ENCODE results near the gene PKP3.
A peak's percentile ranks its signal among the peaks of the same experiment; 100 is the strongest.

Gene PKP3

GRCh38 chr11:403761-404431 lies 9.9 kb downstream of the PKP3 start:
- no peak overlapping the region for H3K27ac ChIP-seq (ENCODE audit: low read length)
- no peak overlapping the region for H3K9ac ChIP-seq (ENCODE audit: low read depth, low read length)
- no peak overlapping the region for H3K4me3 ChIP-seq (ENCODE audit: low read length)
- peaks cover 8% of the 10 kb centered on the region for H3K27me3 ChIP-seq (ENCODE audit: insufficient read depth, low read length)
- no peaks in the 10 kb centered on the region for H3K9me3 ChIP-seq (ENCODE audit: insufficient read depth, low read depth, low read length)
- H3K4me1 ChIP-seq (ENCODE audit: insufficient read depth, low read length): no peaks in the 10 kb centered on the region
- no peaks in the 10 kb centered on the region for H3K36me3 ChIP-seq (ENCODE audit: insufficient read depth, low read depth, low read length)

- Histone ChIP-seq H3K4me3 (ENCODE audit: low read length) (no peak overlapping the region), H3K27me3 (ENCODE audit: insufficient read depth, low read length) (peaks cover 8% of the 10 kb centered on the region), H3K27ac (ENCODE audit: low read length) (no peak overlapping the region), H3K9me3 (ENCODE audit: insufficient read depth, low read depth, low read length) (no peaks in the 10 kb centered on the region), H3K9ac (ENCODE audit: low read depth, low read length) (no peak overlapping the region), H3K4me1 (ENCODE audit: insufficient read depth, low read length) (no peaks in the 10 kb centered on the region), H3K36me3 (ENCODE audit: insufficient read depth, low read depth, low read length) (no peaks in the 10 kb centered on the region)
Observed at GRCh38 chr11:404551-405264, 10.7 kb downstream of the PKP3 start.

- Histone ChIP-seq H3K27ac (ENCODE audit: low read length) (no peak overlapping the region), H3K4me1 (ENCODE audit: insufficient read depth, low read length) (no peaks in the 10 kb centered on the region), H3K9me3 (ENCODE audit: insufficient read depth, low read depth, low read length) (no peaks in the 10 kb centered on the region), H3K9ac (ENCODE audit: low read depth, low read length) (no peak overlapping the region), H3K27me3 (ENCODE audit: insufficient read depth, low read length) (peaks cover 8% of the 10 kb centered on the region), H3K4me3 (ENCODE audit: low read length) (no peak overlapping the region), H3K36me3 (ENCODE audit: insufficient read depth, low read depth, low read length) (no peaks in the 10 kb centered on the region)
Observed at GRCh38 chr11:405323-405953, 11.4 kb downstream of the PKP3 start.

GRCh38 chr11:405954-406795 lies 12.2 kb downstream of the PKP3 start:
- no peaks in the 10 kb centered on the region for H3K9me3 ChIP-seq (ENCODE audit: insufficient read depth, low read depth, low read length)
- H3K27ac ChIP-seq (ENCODE audit: low read length): no peak overlapping the region
- no peaks in the 10 kb centered on the region for H3K4me1 ChIP-seq (ENCODE audit: insufficient read depth, low read length)
- H3K9ac ChIP-seq (ENCODE audit: low read depth, low read length): no peak overlapping the region
- no peaks in the 10 kb centered on the region for H3K36me3 ChIP-seq (ENCODE audit: insufficient read depth, low read depth, low read length)
- peaks cover 8% of the 10 kb centered on the region for H3K27me3 ChIP-seq (ENCODE audit: insufficient read depth, low read length)
- peak overlapping the region; percentile 60; the same call in 1 of the 2 replicates for H3K4me3 ChIP-seq (ENCODE audit: low read length)

- H3K9ac ChIP-seq (ENCODE audit: low read depth, low read length): no peak overlapping the region
- H3K4me1 ChIP-seq (ENCODE audit: insufficient read depth, low read length): no peaks in the 10 kb centered on the region
Observed at GRCh38 chr11:406796-407650, 13.0 kb downstream of the PKP3 start.

GRCh38 chr11:407651-408123 lies 13.7 kb downstream of the PKP3 start:
- H3K9me3 ChIP-seq (ENCODE audit: insufficient read depth, low read depth, low read length): no peaks in the 10 kb centered on the region
- H3K36me3 ChIP-seq (ENCODE audit: insufficient read depth, low read depth, low read length): no peaks in the 10 kb centered on the region
- no peak overlapping the region for H3K9ac ChIP-seq (ENCODE audit: low read depth, low read length)
- no peaks in the 10 kb centered on the region for H3K4me1 ChIP-seq (ENCODE audit: insufficient read depth, low read length)
- H3K4me3 ChIP-seq (ENCODE audit: low read length): no peak overlapping the region
- H3K27ac ChIP-seq (ENCODE audit: low read length): no peak overlapping the region
- peaks cover 8% of the 10 kb centered on the region for H3K27me3 ChIP-seq (ENCODE audit: insufficient read depth, low read length)

More at GRCh38 chr11:406796-407650, 13.0 kb downstream of the PKP3 start:
- Histone ChIP-seq H3K36me3 (ENCODE audit: insufficient read depth, low read depth, low read length) (no peaks in the 10 kb centered on the region), H3K27me3 (ENCODE audit: insufficient read depth, low read length) (peaks cover 8% of the 10 kb centered on the region), H3K4me3 (ENCODE audit: low read length) (peak overlapping the region; percentile 60), H3K27ac (ENCODE audit: low read length) (no peak overlapping the region), H3K9me3 (ENCODE audit: insufficient read depth, low read depth, low read length) (no peaks in the 10 kb centered on the region)

GRCh38 chr11:408154-409007 lies 14.4 kb downstream of the PKP3 start:
- Histone ChIP-seq H3K27ac (ENCODE audit: low read length) (no peak overlapping the region), H3K4me3 (ENCODE audit: low read length) (no peak overlapping the region), H3K36me3 (ENCODE audit: insufficient read depth, low read depth, low read length) (no peaks in the 10 kb centered on the region), H3K4me1 (ENCODE audit: insufficient read depth, low read length) (no peaks in the 10 kb centered on the region), H3K27me3 (ENCODE audit: insufficient read depth, low read length) (peaks cover 8% of the 10 kb centered on the region), H3K9ac (ENCODE audit: low read depth, low read length) (no peak overlapping the region), H3K9me3 (ENCODE audit: insufficient read depth, low read depth, low read length) (no peaks in the 10 kb centered on the region)

GRCh38 chr11:409008-409599 lies 15.1 kb downstream of the PKP3 start:
- no peak overlapping the region for H3K27ac ChIP-seq (ENCODE audit: low read length)
- no peak overlapping the region for H3K9ac ChIP-seq (ENCODE audit: low read depth, low read length)
- H3K27me3 ChIP-seq (ENCODE audit: insufficient read depth, low read length): peaks cover 8% of the 10 kb centered on the region
- H3K4me3 ChIP-seq (ENCODE audit: low read length): no peak overlapping the region
- no peaks in the 10 kb centered on the region for H3K9me3 ChIP-seq (ENCODE audit: insufficient read depth, low read depth, low read length)
- H3K36me3 ChIP-seq (ENCODE audit: insufficient read depth, low read depth, low read length): no peaks in the 10 kb centered on the region
- H3K4me1 ChIP-seq (ENCODE audit: insufficient read depth, low read length): no peaks in the 10 kb centered on the region

GRCh38 chr11:409600-410483 lies 15.8 kb downstream of the PKP3 start:
- Histone ChIP-seq H3K36me3 (ENCODE audit: insufficient read depth, low read depth, low read length) (no peaks in the 10 kb centered on the region), H3K9me3 (ENCODE audit: insufficient read depth, low read depth, low read length) (no peaks in the 10 kb centered on the region), H3K27me3 (ENCODE audit: insufficient read depth, low read length) (peaks cover 13% of the 10 kb centered on the region), H3K4me3 (ENCODE audit: low read length) (no peak overlapping the region), H3K9ac (ENCODE audit: low read depth, low read length) (no peak overlapping the region), H3K4me1 (ENCODE audit: insufficient read depth, low read length) (no peaks in the 10 kb centered on the region), H3K27ac (ENCODE audit: low read length) (no peak overlapping the region)
